ENCODE data around the gene PSTPIP1.

PSTPIP1 gene

DNA sequence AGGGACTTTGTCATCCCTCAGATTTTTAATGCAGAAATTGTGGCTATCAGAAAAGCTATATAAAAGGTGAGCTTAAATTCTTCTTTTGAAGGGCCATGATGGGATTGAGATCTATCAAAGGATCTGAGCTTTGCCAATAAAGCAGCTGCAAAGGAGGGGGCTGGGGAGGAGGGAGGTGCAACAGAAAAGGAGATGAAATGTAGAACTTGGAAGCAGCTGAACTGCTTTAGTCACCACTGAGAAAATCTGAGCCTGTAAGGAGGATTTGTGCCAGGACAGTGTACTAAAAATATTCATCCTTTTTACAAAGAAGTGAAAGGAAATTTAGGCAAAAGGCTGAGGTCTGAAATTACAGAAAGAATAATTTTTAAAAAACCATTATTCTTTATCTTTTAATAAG, 65.6 kb downstream of the PSTPIP1 start:
- TF ChIP-seq CTCF (IDR thresholded peaks at IDR 0.05; ENCODE audit: low read depth, low read length, missing control alignments), result no peak
- no peak for DNase-seq (ENCODE audit: low read depth)
- no peak overlapping the region for H3K4me3 ChIP-seq (ENCODE audit: low read depth, low read length)

GRCh38 chr15:77063249-77063648, 68.3 kb downstream of the PSTPIP1 start:
- H3K4me3 ChIP-seq (ENCODE audit: low read depth, low read length), result no peak overlapping the region
- no peak for TF ChIP-seq CTCF (IDR thresholded peaks at IDR 0.05; ENCODE audit: low read depth, low read length, missing control alignments)
- DNase-seq (ENCODE audit: low read depth), result no peak

DNA sequence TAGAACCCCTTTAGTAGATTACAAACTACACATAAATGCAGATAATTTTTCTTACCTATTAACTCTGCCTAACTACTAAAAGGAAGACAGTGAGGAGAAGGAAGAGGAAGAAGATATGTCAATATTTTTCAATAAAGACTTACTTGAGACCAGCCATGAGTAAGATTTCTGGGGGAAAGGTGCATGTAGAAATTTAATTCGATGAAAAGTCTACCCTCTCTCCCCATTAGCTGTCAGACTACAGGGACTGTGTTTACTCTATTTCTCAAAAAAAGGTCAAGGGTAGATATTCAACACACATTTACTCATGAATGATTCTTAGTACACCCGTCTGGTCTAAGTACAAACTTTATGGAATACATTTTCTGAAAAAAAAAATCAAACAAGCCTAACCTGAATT, 69.1 kb downstream of the PSTPIP1 start:
- no peak for DNase-seq (ENCODE audit: low read depth)
- no peak overlapping the region for H3K4me3 ChIP-seq (ENCODE audit: low read depth, low read length)
- TF ChIP-seq CTCF (IDR thresholded peaks at IDR 0.05; ENCODE audit: low read depth, low read length, missing control alignments), result no peak

GRCh38 chr15:77064539-77065308, 69.8 kb downstream of the PSTPIP1 start:
- no peak for TF ChIP-seq CTCF (IDR thresholded peaks at IDR 0.05; ENCODE audit: low read depth, low read length, missing control alignments)
- H3K4me3 ChIP-seq (ENCODE audit: low read depth, low read length), result no peak overlapping the region
- no peak for DNase-seq (ENCODE audit: low read depth)

- H3K4me3 ChIP-seq (ENCODE audit: low read depth, low read length), result no peak overlapping the region
- no peak for DNase-seq (ENCODE audit: low read depth)
- no peak for TF ChIP-seq CTCF (IDR thresholded peaks at IDR 0.05; ENCODE audit: low read depth, low read length, missing control alignments)
Measured at GRCh38 chr15:77066971-77067690, 72.2 kb downstream of the PSTPIP1 start.

GRCh38 chr15:77067691-77068367, 72.9 kb downstream of the PSTPIP1 start:
- H3K4me3 ChIP-seq (ENCODE audit: low read depth, low read length), result no peak overlapping the region
- no peak for DNase-seq (ENCODE audit: low read depth)
- TF ChIP-seq CTCF (IDR thresholded peaks at IDR 0.05; ENCODE audit: low read depth, low read length, missing control alignments), result no peak

All from GM12864 (cell line).